Measurements from ENCODE around the gene DOHH.

Gene DOHH

DNA sequence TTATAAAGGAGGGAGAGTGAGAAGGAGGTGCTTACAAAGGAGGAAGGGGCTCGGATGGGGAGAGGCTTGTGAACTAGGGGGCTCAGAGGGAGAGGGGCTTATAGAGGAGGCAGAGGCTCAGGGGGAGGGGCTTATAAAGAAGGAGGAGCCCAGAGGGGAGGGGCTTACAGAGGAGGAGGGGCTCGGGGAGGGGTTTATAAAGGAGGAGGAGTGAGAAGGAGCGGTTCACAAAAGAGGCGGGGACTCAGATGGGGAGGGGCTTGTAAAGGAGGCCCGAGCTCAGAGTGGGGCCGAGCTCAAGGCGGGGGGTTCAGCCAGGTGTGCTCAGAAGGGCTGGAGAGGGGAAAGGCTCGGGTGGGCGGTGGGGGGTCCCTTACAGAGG lies 20.6 kb downstream of the DOHH start:
- H3K4me3 ChIP-seq (ENCODE audit: low read length) = no peak overlapping the region
- no peaks in the 10 kb centered on the region for H3K36me3 ChIP-seq (ENCODE audit: insufficient read depth, low read length)
- H3K9me3 ChIP-seq (ENCODE audit: low read length) = no peaks in the 10 kb centered on the region
- no peak overlapping the region for H2AFZ ChIP-seq (ENCODE audit: low read depth, low read length)
- H3K4me1 ChIP-seq (ENCODE audit: insufficient read depth, low read length) = no peaks in the 10 kb centered on the region
- peaks cover 32% of the 10 kb centered on the region for H3K27me3 ChIP-seq (ENCODE audit: insufficient read depth, low read length)

GRCh38 chr19:3479177-3479833 lies 21.2 kb downstream of the DOHH start:
- Histone ChIP-seq H3K27me3 (ENCODE audit: insufficient read depth, low read length) (peaks cover 32% of the 10 kb centered on the region), H2AFZ (ENCODE audit: low read depth, low read length) (no peak overlapping the region), H3K36me3 (ENCODE audit: insufficient read depth, low read length) (no peaks in the 10 kb centered on the region)

GRCh38 chr19:3478409-3479176 lies 21.9 kb downstream of the DOHH start:
- Histone ChIP-seq H2AFZ (ENCODE audit: low read depth, low read length) (no peak overlapping the region), H3K9me3 (ENCODE audit: low read length) (no peaks in the 10 kb centered on the region), H3K36me3 (ENCODE audit: insufficient read depth, low read length) (no peaks in the 10 kb centered on the region), H3K4me1 (ENCODE audit: insufficient read depth, low read length) (no peaks in the 10 kb centered on the region), H3K4me3 (ENCODE audit: low read length) (no peak overlapping the region), H3K27me3 (ENCODE audit: insufficient read depth, low read length) (peaks cover 29% of the 10 kb centered on the region)

More at GRCh38 chr19:3479177-3479833, 21.2 kb downstream of the DOHH start:
- Histone ChIP-seq H3K4me1 (ENCODE audit: insufficient read depth, low read length) (no peaks in the 10 kb centered on the region), H3K9me3 (ENCODE audit: low read length) (no peaks in the 10 kb centered on the region), H3K4me3 (ENCODE audit: low read length) (no peak overlapping the region)

DNA sequence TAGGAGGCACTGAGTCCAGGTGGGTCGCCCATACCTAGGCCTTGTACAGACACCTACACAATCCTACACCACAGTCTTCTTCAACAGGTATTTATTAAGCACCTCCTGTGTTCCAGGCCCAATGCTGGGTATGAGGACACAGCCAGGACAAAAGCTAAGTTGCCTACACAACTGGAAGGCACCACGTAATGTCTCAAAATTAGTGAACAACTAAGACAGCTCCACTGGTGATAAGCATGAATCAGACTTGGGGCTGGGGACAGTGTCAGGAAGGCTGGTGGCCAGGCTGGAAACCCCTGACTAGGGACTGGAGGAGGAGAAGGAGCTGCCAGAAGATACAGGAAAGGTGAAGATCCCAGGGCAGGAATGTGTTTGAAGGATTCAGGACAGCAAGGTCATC lies 22.5 kb downstream of the DOHH start:
- Histone ChIP-seq H2AFZ (ENCODE audit: low read depth, low read length) (no peak overlapping the region), H3K36me3 (ENCODE audit: insufficient read depth, low read length) (no peaks in the 10 kb centered on the region), H3K4me3 (ENCODE audit: low read length) (no peak overlapping the region), H3K9me3 (ENCODE audit: low read length) (no peaks in the 10 kb centered on the region), H3K27me3 (ENCODE audit: insufficient read depth, low read length) (peaks cover 25% of the 10 kb centered on the region), H3K4me1 (ENCODE audit: insufficient read depth, low read length) (no peaks in the 10 kb centered on the region)

GRCh38 chr19:3477506-3477905 lies 23.0 kb downstream of the DOHH start:
- Histone ChIP-seq H3K4me1 (ENCODE audit: insufficient read depth, low read length) (no peaks in the 10 kb centered on the region), H3K36me3 (ENCODE audit: insufficient read depth, low read length) (no peaks in the 10 kb centered on the region), H3K4me3 (ENCODE audit: low read length) (no peak overlapping the region), H2AFZ (ENCODE audit: low read depth, low read length) (no peak overlapping the region), H3K9me3 (ENCODE audit: low read length) (no peaks in the 10 kb centered on the region), H3K27me3 (ENCODE audit: insufficient read depth, low read length) (peaks cover 25% of the 10 kb centered on the region)

DNA sequence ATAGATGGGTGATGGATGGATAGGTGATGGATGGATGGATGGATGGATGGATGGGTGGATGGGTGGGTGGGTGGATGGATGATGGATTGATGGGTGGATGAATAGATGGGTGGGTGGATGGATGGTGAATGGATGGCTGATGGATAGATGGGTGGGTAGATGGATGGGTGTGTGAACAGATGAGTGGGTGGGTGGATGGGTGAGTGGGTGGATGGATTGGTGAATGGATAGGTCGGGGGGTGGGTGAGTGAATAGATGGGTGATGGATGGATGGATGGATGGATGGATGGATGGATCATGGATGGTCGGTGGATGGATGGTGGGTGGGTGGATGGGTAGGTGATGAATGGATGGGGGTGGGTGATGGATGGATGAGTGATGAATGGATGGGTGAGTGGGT lies 23.6 kb downstream of the DOHH start:
- no peak overlapping the region for H2AFZ ChIP-seq (ENCODE audit: low read depth, low read length)
- no peaks in the 10 kb centered on the region for H3K4me1 ChIP-seq (ENCODE audit: insufficient read depth, low read length)
- no peak overlapping the region for H3K4me3 ChIP-seq (ENCODE audit: low read length)

GRCh38 chr19:3475449-3475848 lies 25.0 kb downstream of the DOHH start:
- Histone ChIP-seq H3K4me3 (ENCODE audit: low read length) (no peak overlapping the region), H3K27me3 (ENCODE audit: insufficient read depth, low read length) (peaks cover 12% of the 10 kb centered on the region), H3K4me1 (ENCODE audit: insufficient read depth, low read length) (no peaks in the 10 kb centered on the region), H3K36me3 (ENCODE audit: insufficient read depth, low read length) (no peaks in the 10 kb centered on the region), H2AFZ (ENCODE audit: low read depth, low read length) (no peak overlapping the region), H3K9me3 (ENCODE audit: low read length) (no peaks in the 10 kb centered on the region)

More for the DNA sequence above, 23.6 kb downstream of the DOHH start:
- Histone ChIP-seq H3K36me3 (ENCODE audit: insufficient read depth, low read length) (no peaks in the 10 kb centered on the region), H3K27me3 (ENCODE audit: insufficient read depth, low read length) (peaks cover 18% of the 10 kb centered on the region), H3K9me3 (ENCODE audit: low read length) (no peaks in the 10 kb centered on the region)

DNA sequence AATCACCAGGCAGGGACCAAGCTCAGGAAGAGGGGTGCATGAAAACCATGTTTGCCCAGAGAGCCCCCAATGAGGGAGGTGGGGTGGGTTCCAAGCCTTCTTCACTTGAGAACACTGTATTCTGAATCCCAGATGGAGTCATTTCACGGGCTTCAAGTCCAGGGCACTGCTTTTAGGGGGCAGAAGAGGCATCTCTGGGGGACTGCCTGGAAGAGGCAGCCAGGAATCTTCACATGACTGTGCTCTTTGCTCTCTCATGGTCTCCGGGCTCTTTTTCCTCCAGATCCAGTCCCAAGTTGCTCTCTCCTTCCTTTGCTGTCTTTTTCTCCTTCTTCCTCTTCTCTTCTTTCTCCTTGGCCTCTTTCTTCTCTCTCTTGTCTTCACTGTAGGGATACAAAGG lies 25.9 kb downstream of the DOHH start:
- no peaks in the 10 kb centered on the region for H3K36me3 ChIP-seq (ENCODE audit: insufficient read depth, low read length)
- H3K4me3 ChIP-seq (ENCODE audit: low read length) = no peak overlapping the region
- H3K4me1 ChIP-seq (ENCODE audit: insufficient read depth, low read length) = no peaks in the 10 kb centered on the region
- H3K9me3 ChIP-seq (ENCODE audit: low read length) = no peaks in the 10 kb centered on the region
- peaks cover 19% of the 10 kb centered on the region for H3K27me3 ChIP-seq (ENCODE audit: insufficient read depth, low read length)
- H2AFZ ChIP-seq (ENCODE audit: low read depth, low read length) = no peak overlapping the region

DNA sequence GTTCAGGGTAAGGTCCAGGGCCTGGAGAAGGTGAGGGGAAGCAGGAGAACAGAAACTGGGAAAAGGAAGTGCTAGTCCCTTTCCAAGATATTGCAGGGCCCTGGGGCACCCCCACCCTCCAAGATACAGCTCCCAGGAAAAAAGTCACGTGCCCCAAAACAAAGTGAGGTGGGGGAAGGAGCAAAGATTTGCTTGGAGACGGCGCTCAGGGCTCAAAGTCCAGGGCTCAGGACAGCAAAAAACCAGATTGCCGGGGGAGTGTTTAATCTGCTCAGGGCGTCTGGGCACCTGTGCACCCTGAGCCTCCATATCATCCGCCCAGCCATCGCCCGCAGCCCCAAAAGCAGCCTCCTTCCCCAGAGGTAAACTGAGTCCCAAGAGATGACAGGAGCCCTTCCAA lies 26.5 kb downstream of the DOHH start:
- Histone ChIP-seq H3K4me1 (ENCODE audit: insufficient read depth, low read length) (no peaks in the 10 kb centered on the region), H2AFZ (ENCODE audit: low read depth, low read length) (no peak overlapping the region), H3K27me3 (ENCODE audit: insufficient read depth, low read length) (peaks cover 24% of the 10 kb centered on the region), H3K9me3 (ENCODE audit: low read length) (no peaks in the 10 kb centered on the region), H3K4me3 (ENCODE audit: low read length) (no peak overlapping the region), H3K36me3 (ENCODE audit: insufficient read depth, low read length) (no peaks in the 10 kb centered on the region)

DNA sequence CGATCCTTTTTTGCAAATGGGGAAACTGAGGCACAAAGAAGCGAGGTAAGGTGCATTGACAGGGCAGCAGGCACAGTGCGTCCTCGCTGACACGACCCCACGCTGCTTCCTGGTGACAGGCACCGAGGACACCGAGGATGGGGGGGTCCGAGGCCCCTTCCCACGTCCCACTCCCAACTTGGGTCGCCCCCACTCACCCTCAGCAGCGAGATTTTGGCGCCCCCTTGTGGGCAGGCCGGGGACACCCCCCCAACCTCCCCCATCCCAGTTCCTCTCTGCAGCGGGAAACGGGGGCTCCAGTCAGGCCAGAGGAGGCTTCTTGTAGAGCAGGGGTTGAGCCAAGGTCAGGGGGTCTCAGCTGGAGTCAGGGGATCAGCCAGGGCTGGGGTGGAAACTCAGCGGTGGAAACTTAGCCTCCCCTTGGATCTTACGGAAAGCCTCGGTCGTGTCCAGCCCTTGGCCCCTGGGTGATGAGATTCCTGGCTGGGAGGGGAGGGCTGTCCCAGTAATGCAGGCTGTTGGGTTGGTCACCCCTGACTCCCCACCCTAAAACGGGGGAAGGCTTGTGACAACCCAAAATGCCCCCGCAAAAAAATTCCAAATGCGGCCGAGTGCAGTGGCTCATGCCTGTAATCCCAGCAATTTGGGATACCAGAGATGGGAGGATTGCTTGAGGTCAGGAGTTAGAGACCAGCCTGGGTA lies 28.4 kb downstream of the DOHH start:
- H3K36me3 ChIP-seq (ENCODE audit: insufficient read depth, low read length) = no peaks in the 10 kb centered on the region
- no peak overlapping the region for H2AFZ ChIP-seq (ENCODE audit: low read depth, low read length)
- peaks cover 20% of the 10 kb centered on the region for H3K27me3 ChIP-seq (ENCODE audit: insufficient read depth, low read length)
- peaks cover 3% of the 10 kb centered on the region for H3K9me3 ChIP-seq (ENCODE audit: low read length)
- H3K4me1 ChIP-seq (ENCODE audit: insufficient read depth, low read length) = no peaks in the 10 kb centered on the region
- no peak overlapping the region for H3K4me3 ChIP-seq (ENCODE audit: low read length)

- Histone ChIP-seq H3K36me3 (ENCODE audit: insufficient read depth, low read length) (no peaks in the 10 kb centered on the region), H3K4me3 (ENCODE audit: low read length) (no peak overlapping the region), H2AFZ (ENCODE audit: low read depth, low read length) (no peak overlapping the region), H3K9me3 (ENCODE audit: low read length) (peaks cover 3% of the 10 kb centered on the region), H3K4me1 (ENCODE audit: insufficient read depth, low read length) (no peaks in the 10 kb centered on the region), H3K27me3 (ENCODE audit: insufficient read depth, low read length) (peaks cover 20% of the 10 kb centered on the region)
These were observed 29.9 kb downstream of the DOHH start for GRCh38 chr19:3470500-3471128.

- Histone ChIP-seq H3K4me3 (ENCODE audit: low read length) (no peak overlapping the region), H3K27me3 (ENCODE audit: insufficient read depth, low read length) (peaks cover 20% of the 10 kb centered on the region), H3K4me1 (ENCODE audit: insufficient read depth, low read length) (no peaks in the 10 kb centered on the region), H3K36me3 (ENCODE audit: insufficient read depth, low read length) (no peaks in the 10 kb centered on the region), H3K9me3 (ENCODE audit: low read length) (peaks cover 3% of the 10 kb centered on the region), H2AFZ (ENCODE audit: low read depth, low read length) (no peak overlapping the region)
These were observed 30.6 kb downstream of the DOHH start for GRCh38 chr19:3469638-3470499.

Measured in neuron (in vitro differentiated cells).